Measurements from ENCODE around the gene CMIP. TPM values are rescaled to one million over a fixed set of nuclear protein-coding genes. Genes with fewer than 3 reads are reported as not detected.

Gene CMIP
- total and polyA plus RNA-seq, 10 of the 15 experiments (the other 5 are each of a cell fraction or from before 2014, with no cell fraction given): 1.2 to 43.2 (median 4.4) TPM

DNA sequence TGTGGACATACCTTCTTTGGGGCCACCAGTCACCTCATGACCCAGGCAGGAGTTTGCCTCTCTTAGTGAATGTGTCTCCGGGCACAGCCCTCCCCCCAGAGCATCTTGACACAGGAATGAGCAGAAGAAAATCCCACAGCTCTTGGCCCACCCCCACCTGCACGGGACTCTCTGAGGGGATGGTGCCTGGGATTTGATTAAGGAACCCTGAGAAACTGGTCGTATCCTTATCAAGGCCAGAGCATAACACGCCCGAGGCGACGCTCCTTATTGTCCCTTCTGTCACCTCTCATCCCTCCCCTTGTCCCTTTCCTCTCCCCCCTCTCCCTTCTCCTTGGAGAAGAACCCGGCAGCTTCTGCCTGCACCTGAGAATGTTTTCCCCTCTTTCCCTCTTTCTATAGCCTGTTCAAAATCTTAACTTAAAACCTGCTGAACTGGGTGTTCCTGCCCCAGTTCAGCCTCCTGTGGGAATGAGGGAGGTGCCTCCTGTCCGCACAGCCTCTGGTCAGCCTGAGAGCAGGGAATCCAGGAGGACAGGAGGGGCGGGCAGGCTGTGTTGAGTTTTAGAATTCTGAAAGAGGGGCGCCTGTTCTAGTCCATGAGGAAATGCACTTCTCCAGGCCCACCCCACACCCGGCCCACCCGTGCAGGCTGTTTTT lies 193.8 kb downstream of the CMIP start:
- no peaks in the 10 kb centered on the region for H3K4me1 ChIP-seq (ENCODE audit: control insufficient read depth, insufficient read depth, low read length)
- ChIA-PET RAD21 (ENCODE audit: unreplicated experiment) (no interaction called here), POLR2A (no interaction called here), CTCF (interaction anchor here (1.1 kb wide), 1 partner anchor 59 kb away, joined by 3 read pairs; no protein-coding TSS in a partner anchor), SMC1A (ENCODE audit: uncharacterized antibody, unreplicated experiment) (interaction anchor here (1.4 kb wide), 1 partner anchor 18 kb away, joined by 3 read pairs; no protein-coding TSS in a partner anchor)
- no peak overlapping the region for H3K9ac ChIP-seq (ENCODE audit: control insufficient read depth, insufficient read depth, low read length)
- ATAC-seq: no peak
- no peak for DNase-seq (ENCODE audit: low read depth, low spot score)
- WGBS (ENCODE audit: insufficient coverage, insufficient replicate concordance, low lambda C conversion rate, missing lambda C conversion rate): 94% methylated on average over 13 of the region's 13 CpGs
- in situ Hi-C loops (cut with MboI): no loop called here
- intact Hi-C loops (cut with micrococcal nuclease; ENCODE audit: unreplicated experiment): no loop called here
- no TSS peak for BruUV-seq (replicated peaks)
- peaks cover 3% of the 10 kb centered on the region; the same call in 1 of the 2 replicates for H4K20me1 ChIP-seq (ENCODE audit: control insufficient read depth, insufficient read depth)
- no peak overlapping the region for H3K27ac ChIP-seq (ENCODE audit: control insufficient read depth, insufficient read depth)
- H3K36me3 ChIP-seq (ENCODE audit: control insufficient read depth in 2 of 2, insufficient read depth in 2 of 2, low read length in 1 of 2): peaks cover 0 to 2% of the 10 kb centered on the region in 2 experiments; a peak in 3 of 4 replicates
- FAIRE-seq: no peak
- H3K9me3 ChIP-seq (replicated peaks; ENCODE audit: control insufficient read depth, insufficient read depth, low read length): no peaks in the 10 kb centered on the region
- H3K4me3 ChIP-seq: no peak overlapping the region
- H3K27me3 ChIP-seq (replicated peaks in 1 of 2; ENCODE audit: control insufficient read depth in 2 of 2, insufficient read depth in 2 of 2, low read length in 1 of 2): no peaks in the 10 kb centered on the region
- TF ChIP-seq YBX1 (IDR thresholded peaks at IDR 0.05): no peak
- TF ChIP-seq EED (IDR thresholded peaks at IDR 0.05; ENCODE audit: low read depth): no peak
- no peak for TF ChIP-seq MEF2B (IDR thresholded peaks at IDR 0.05; ENCODE audit: partially characterized antibody, poor library complexity, severe bottlenecking)
- TF ChIP-seq, protein P1, sequence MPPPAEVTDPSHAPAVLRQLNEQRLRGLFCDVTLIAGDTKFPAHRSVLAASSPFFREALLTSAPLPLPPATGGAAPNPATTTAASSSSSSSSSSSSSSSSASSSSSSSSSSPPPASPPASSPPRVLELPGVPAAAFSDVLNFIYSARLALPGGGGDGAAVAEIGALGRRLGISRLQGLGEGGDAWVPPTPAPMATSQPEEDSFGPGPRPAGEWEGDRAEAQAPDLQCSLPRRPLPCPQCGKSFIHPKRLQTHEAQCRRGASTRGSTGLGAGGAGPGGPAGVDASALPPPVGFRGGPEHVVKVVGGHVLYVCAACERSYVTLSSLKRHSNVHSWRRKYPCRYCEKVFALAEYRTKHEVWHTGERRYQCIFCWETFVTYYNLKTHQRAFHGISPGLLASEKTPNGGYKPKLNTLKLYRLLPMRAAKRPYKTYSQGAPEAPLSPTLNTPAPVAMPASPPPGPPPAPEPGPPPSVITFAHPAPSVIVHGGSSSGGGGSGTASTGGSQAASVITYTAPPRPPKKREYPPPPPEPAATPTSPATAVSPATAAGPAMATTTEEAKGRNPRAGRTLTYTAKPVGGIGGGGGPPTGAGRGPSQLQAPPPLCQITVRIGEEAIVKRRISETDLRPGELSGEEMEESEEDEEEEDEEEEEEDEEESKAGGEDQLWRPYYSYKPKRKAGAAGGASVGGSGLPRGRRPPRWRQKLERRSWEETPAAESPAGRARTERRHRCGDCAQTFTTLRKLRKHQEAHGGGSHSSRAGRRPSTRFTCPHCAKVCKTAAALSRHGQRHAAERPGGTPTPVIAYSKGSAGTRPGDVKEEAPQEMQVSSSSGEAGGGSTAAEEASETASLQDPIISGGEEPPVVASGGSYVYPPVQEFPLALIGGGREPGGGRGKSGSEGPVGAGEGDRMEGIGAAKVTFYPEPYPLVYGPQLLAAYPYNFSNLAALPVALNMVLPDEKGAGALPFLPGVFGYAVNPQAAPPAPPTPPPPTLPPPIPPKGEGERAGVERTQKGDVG (CRISPR knock-in tag; IDR thresholded peaks at IDR 0.05): no peak
- TF ChIP-seq CHD2 (IDR thresholded peaks at IDR 0.05; ENCODE audit: borderline replicate concordance, low read depth, low read length): no peak
- no peak for TF ChIP-seq SP1 (IDR thresholded peaks at IDR 0.05; ENCODE audit: low read depth, low read length)
- TF ChIP-seq FOXK2 (IDR thresholded peaks at IDR 0.05): no peak
- TF ChIP-seq EP300 (IDR thresholded peaks at IDR 0.05; ENCODE audit: borderline replicate concordance in 1 of 2, control insufficient read depth in 1 of 2, low read depth in 2 of 2, low read length in 2 of 2): no peak
- no peak for TF ChIP-seq CEBPB (IDR thresholded peaks at IDR 0.05; ENCODE audit: borderline replicate concordance in 1 of 2, low read depth in 2 of 2, low read length in 2 of 2)
- TF ChIP-seq ZZZ3 (IDR thresholded peaks at IDR 0.05; ENCODE audit: control insufficient read depth, insufficient read length, low read depth): no peak
- TF ChIP-seq SMC3 (IDR thresholded peaks at IDR 0.05; ENCODE audit: borderline replicate concordance, low read length): no peak
- TF ChIP-seq MYB (IDR thresholded peaks at IDR 0.05; ENCODE audit: borderline replicate concordance, low read depth, low read length): no peak
- no peak for TF ChIP-seq SMAD5 (IDR thresholded peaks at IDR 0.05; ENCODE audit: low read depth)
- TF ChIP-seq STAT1 (conservative IDR thresholded peaks at IDR 0.05): no peak
- TF ChIP-seq MTA3 (IDR thresholded peaks at IDR 0.05; ENCODE audit: borderline replicate concordance, low read length): no peak
- no peak for TF ChIP-seq CBX3 (IDR thresholded peaks at IDR 0.05; ENCODE audit: borderline replicate concordance, low read depth)
- no peak for TF ChIP-seq FOXM1 (IDR thresholded peaks at IDR 0.05; ENCODE audit: low read depth, low read length)
- TF ChIP-seq SRF (IDR thresholded peaks at IDR 0.05; ENCODE audit: low read depth in 2 of 2, low read length in 2 of 2): no peak
- no peak for TF ChIP-seq CHD1 (IDR thresholded peaks at IDR 0.05; ENCODE audit: low read depth, low read length)
- no peak for TF ChIP-seq TBL1XR1 (IDR thresholded peaks at IDR 0.05; ENCODE audit: low read depth, low read length)
- H2AFZ ChIP-seq (ENCODE audit: control insufficient read depth, low read depth, low read length): no peak overlapping the region
- no peak overlapping the region for H3K4me2 ChIP-seq (ENCODE audit: control insufficient read depth, insufficient read depth)
- H3K79me2 ChIP-seq (ENCODE audit: control insufficient read depth, insufficient read depth, low read length): no peaks in the 10 kb centered on the region

All from GM12878 (cell line).